NK-92 (cell line): Measurements from ENCODE around the gene CUX1.
"Not testable (repeated sequence)": the region's sequence is repeated elsewhere in the genome, so short reads cannot be mapped to it uniquely, and the experiment has no call there.

ENCODE experiments used
- DNase-seq: peaks from one replicate; lab custom pipeline; 2025; ENCODE audit not compliant: unreplicated experiment; lab: John Stamatoyannopoulos, UW

CUX1 gene

DNA sequence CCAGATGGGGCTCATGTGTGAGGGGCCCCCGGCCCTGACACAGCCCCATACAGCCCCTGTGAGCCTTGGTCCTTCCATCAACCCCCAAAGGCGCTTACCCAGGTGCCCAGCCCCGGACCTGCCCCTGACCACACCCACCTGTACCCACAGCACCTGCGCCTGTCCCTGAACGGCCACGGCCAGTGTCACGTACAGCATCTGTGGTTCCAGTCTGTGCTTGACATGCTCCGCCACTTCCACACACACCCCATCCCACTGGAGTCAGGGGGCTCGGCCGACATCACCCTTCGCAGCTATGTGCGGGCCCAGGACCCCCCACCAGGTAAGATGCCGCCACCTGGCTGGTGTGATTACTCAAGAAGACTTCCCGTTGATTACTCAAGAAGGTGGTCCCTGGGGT is 502.8 kb downstream of the CUX1 start:
- DNase-seq, result no peak

DNA sequence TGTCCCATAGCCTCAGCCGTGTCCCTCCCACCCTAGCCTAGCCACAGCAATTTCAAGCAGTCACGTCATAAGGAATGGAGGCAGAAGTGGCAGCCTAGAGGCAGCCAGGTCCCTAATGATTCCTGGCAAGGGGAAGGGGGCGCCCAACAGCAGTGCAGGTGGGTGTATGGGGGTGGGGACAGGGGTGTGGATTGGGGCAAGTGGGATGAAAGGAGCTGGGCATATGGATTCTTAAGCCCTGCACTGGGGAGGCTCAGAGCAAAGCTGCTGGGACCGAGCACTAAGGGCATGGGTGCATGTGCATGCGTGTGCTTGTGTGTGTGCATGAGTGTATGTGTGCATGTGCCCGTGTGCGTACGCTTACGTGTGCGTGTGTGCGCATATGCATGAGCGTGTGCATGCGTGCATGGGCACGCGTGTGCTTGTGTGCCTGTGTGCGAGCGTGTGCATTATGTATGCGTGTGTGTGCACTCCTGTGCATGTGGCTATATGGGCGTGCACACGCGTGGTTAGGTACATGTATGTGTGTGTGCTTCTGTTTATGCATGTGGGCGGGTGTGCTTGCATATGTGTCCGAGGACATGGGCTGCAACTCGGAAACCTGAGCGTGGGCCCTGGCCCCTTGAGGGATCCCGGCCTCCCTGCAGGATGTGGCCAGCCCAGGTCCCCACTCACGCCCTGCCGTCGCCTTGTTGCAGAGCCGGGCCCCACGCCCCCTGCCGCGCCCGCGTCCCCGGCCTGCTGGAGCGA is 503.4 kb downstream of the CUX1 start:
- DNase-seq, result no peak

GRCh38 chr7:102321351-102322201 is 504.1 kb downstream of the CUX1 start:
- no peak for DNase-seq

- DNase-seq, result no peak
Observed at GRCh38 chr7:102322202-102322715, 504.8 kb downstream of the CUX1 start.

- DNase-seq, result no peak
Observed at GRCh38 chr7:102323914-102324195, 506.4 kb downstream of the CUX1 start.

GRCh38 chr7:102325106-102325505 is 507.7 kb downstream of the CUX1 start:
- DNase-seq, result not testable (repeated sequence)

DNA sequence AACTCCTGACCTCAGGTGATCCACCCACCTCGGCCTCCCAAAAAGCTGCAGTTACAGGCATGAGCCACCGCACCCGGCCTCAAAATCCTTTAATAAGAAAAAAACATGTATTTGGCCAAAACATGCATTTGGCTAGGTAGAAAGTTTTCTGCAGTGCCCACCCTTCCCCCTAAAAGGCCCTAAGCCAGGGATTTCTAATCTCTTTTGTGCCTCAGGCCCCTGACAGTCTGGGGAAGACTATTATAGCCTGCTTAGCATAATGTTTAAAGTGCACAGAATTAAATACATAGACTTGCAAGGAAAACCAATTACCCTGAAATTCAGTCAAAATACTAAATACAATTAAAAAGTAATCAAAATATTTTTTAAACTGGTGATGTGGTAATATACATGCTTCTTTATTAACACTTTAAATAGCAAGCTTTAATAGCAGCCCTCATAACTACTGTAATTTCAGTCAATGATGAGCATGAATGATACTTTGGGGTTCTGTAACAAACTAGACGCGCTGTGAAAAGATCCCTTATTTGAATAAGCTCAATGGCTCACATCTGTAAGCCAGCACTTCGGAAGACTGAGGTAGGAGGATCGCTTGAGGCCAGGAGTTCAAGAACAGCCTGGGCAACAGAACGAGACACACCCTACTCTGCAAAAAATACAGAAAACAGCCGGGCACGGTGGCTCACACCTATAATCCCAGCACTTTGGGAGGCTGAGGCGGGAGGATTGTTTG is 508.9 kb downstream of the CUX1 start:
- no peak for DNase-seq

DNA sequence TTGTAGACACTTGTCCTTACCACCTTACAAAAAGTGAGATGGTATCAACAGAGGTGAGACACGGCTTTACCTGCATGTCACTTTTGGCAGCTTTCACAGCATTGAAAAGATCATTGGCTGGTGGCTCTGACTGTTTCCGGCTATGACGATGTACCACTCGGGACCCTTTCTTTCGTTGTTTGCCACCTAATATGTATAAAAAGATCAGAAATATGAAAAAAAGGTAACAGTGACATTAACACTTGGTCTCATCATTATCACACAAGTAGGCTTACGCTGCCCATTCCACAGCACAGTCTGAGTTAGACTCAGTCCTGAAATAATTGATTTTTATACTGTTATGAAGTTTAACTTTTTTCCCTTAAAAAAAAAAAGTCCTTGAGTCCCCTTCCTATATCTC is 509.8 kb downstream of the CUX1 start:
- not testable (repeated sequence) for DNase-seq

DNA sequence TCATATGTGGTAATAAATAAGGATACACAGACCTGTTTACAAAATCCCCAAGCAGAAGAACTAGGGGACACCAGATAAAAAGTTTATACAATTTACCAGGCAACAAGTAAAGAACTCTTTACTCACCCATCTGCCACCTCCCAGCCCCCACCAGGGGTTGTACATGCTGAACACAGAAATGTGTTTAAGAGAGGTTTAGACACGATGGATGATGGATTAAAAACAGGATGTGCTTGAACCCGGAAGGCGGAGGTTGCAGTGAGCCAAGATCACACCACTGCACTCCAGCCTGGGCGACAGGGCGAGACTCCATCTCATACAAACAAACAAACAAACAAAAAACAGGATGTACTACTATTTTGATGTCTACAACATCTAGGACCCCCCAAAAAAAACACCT is 511.4 kb downstream of the CUX1 start:
- not testable (repeated sequence) for DNase-seq

- not testable (repeated sequence) for DNase-seq
Observed at GRCh38 chr7:102329366-102329765, 511.9 kb downstream of the CUX1 start.

DNA sequence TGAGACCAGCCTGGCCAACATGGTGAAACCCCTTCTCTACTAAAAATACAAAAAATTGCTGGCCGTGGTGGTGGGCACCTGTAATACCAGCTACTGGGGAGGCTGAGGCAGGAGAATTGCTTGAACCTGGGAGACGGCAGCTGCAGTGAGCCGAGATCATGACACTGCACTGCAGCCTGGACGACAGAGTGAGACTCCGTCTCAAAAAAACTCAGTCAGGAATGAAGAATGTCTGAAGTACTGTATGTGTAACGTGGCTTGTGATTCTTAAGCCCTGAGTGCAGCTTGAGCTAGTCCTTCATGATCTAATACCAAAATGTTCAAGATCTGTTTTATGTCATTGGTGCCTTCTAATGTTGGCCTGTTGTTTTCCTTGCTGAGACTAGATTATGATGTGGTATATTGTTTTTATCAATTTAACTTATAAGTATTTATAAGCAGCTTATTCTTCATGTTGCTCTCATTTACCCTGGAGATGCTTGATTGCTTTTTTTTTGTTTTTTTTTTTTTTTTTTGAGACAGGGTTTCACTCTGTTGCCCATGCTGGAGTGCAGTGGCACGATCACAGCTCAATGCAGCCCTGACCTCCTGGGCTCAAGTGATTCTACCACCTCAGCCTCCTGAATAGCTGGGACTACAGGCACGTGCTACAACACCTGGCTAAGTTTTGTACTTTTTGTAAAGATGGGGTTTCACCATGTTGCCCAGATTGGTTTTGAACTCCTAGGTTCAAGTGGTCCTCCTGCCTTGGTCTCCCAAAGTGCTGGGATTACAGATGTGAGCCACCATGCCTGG is 513.4 kb downstream of the CUX1 start:
- DNase-seq, result not testable (repeated sequence)
